HepG2 (cell line): ENCODE results near the gene EPB41L4A. TPM values are rescaled to one million over a fixed set of nuclear protein-coding genes. Genes with fewer than 3 reads are reported as not detected.

Source experiments
- ATAC-seq: fragments of 200-7000 bp; cut with Tn5 transposase; 3 replicates; pipeline ENCODE4 v1.9.1; 2020; ENCODE audit warnings: mild to moderate bottlenecking, moderate library complexity
- BruUV-seq: library from RNA; stranded (reverse); fragments of 400-500 nt; replicated peaks from 2 replicates; lab custom pipeline; 2021; lab: Mats Ljungman, UMichigan
- CTCF ChIA-PET: fragments of 300-600 bp; formaldehyde crosslinking; extraction: SDS; loops from one replicate; lab custom pipeline; 2021; ENCODE audit warnings: low total read pairs, inconsistent platforms, low intra/inter-chr PET ratio; lab: Yijun Ruan, JAX
- POLR2A ChIA-PET: fragments of 350-600 bp; sonication (Branson Sonifier 250); formaldehyde crosslinking; loops from one replicate; lab custom pipeline; 2020; ENCODE audit warnings: antibody characterized with exemption, inconsistent platforms; lab: Yijun Ruan, JAX
- DNase-seq: peaks from one replicate; pipeline ENCODE4 v3.0.0-alpha.2; 2015; ENCODE audit warnings: low spot score
- FAIRE-seq: peaks from 3 replicates; lab custom pipeline; 2011; peaks lifted over from hg19 to GRCh38; lab: Jason Lieb, UNC
- H2AFZ ChIP-seq: one replicate; pipeline ENCODE4 v1.6.1; 2011; ENCODE audit warnings: low read length, inconsistent platforms
- H3K27ac ChIP-seq: fragments of 300-600 bp; 3 replicates; pipeline ENCODE4 v1.8.0; 2011; ENCODE audit warnings: mixed run types, mild to moderate bottlenecking, mixed read lengths, low read length, inconsistent platforms; ENCODE audit not compliant: insufficient read depth; ENCODE audit errors: extremely low read length
- H3K27me3 ChIP-seq, 2 experiments: fragments of 200-600 bp in 1 of 2; 2 replicates in 1 of 2; 3 replicates in 1 of 2; pipeline versions ENCODE4 v1.6.0 to v1.8.0; 2011; ENCODE audit warnings: low read length in 2 of 2, mild to moderate bottlenecking in 2 of 2, moderate library complexity in 2 of 2, inconsistent platforms in 1 of 2; ENCODE audit not compliant: insufficient read depth in 2 of 2, control insufficient read depth in 1 of 2
- H3K36me3 ChIP-seq, 2 experiments: fragments of 200-600 bp in 1 of 2; replicated peaks in 1 of 2; 2 replicates in 1 of 2; 3 replicates in 1 of 2; pipeline versions ENCODE4 v1.5.1 to v1.8.0; 2011; ENCODE audit warnings: low read length in 2 of 2, inconsistent platforms in 1 of 2; ENCODE audit not compliant: insufficient read depth in 2 of 2, control insufficient read depth in 1 of 2
- H3K4me1 ChIP-seq: 2 replicates; pipeline ENCODE4 v1.5.1; 2012; ENCODE audit warnings: low read length, inconsistent platforms; ENCODE audit not compliant: insufficient read depth
- H3K4me2 ChIP-seq: 2 replicates; pipeline ENCODE4 v1.6.0; 2011; ENCODE audit warnings: low read depth, low read length, inconsistent platforms
- H3K4me3 ChIP-seq, 3 experiments: fragments of 200-600 bp in 1 of 3; sonication (generic), shearing (Covaris generic) in 1 of 3; replicated peaks in 1 of 3; 2 replicates each; pipeline ENCODE4 v1.5.1; 2011 to 2016; ENCODE audit warnings: low read length in 3 of 3, inconsistent platforms in 2 of 3, low read depth in 2 of 3, mild to moderate bottlenecking in 2 of 3, control low read depth in 1 of 3, mixed read lengths in 1 of 3; ENCODE audit not compliant: insufficient read depth in 1 of 3
- H3K79me2 ChIP-seq: one replicate; pipeline ENCODE4 v1.6.1; 2011; ENCODE audit warnings: low read length, inconsistent platforms; ENCODE audit not compliant: insufficient read depth
- H3K9ac ChIP-seq: 2 replicates; pipeline ENCODE4 v1.6.0; 2011; ENCODE audit warnings: mild to moderate bottlenecking, low read depth, low read length, inconsistent platforms; ENCODE audit not compliant: insufficient read depth
- H3K9me3 ChIP-seq: 2 replicates; pipeline ENCODE4 v1.5.1; 2012; ENCODE audit warnings: mild to moderate bottlenecking, low read length
- H4K20me1 ChIP-seq: 2 replicates; pipeline ENCODE4 v1.6.0; 2011; ENCODE audit warnings: inconsistent platforms, mild to moderate bottlenecking, low read length, moderate library complexity; ENCODE audit not compliant: insufficient read depth
- ATM ChIP-seq: fragments of 450-650 bp; IDR thresholded peaks from 2 replicates; pipeline ENCODE4 v1.7.1; 2017; ENCODE audit warnings: mild to moderate bottlenecking, borderline replicate concordance
- CHCHD3 ChIP-seq: sonication (generic); formaldehyde crosslinking; IDR thresholded peaks from 2 replicates; pipeline ENCODE4 v1.8.0; 2022; ENCODE audit warnings: mild to moderate bottlenecking, missing genetic modification reagents, moderate library complexity
- CTCF ChIP-seq: sonication (generic); formaldehyde crosslinking; IDR thresholded peaks from 2 replicates; pipeline ENCODE4 v1.5.0; 2020; ENCODE audit warnings: mild to moderate bottlenecking, missing genetic modification reagents, moderate library complexity
- IKZF1 ChIP-seq: fragments of 450-650 bp; IDR thresholded peaks from 2 replicates; pipeline ENCODE4 v1.7.1; 2016
- MIXL1 ChIP-seq: IDR thresholded peaks from 2 replicates; pipeline ENCODE4 v1.6.1; 2016
- MNT ChIP-seq: fragments of 450-650 bp; IDR thresholded peaks from 2 replicates; pipeline ENCODE4 v1.6.1; 2016
- RFX3 ChIP-seq: IDR thresholded peaks from 2 replicates; pipeline ENCODE4 v1.6.1; 2016; ENCODE audit warnings: missing biosample characterization, missing genetic modification reagents
- RXRA ChIP-seq: sonication (generic); formaldehyde crosslinking; IDR thresholded peaks from 2 replicates; pipeline ENCODE4 v1.5.1; 2020; ENCODE audit warnings: missing genetic modification reagents
- ZFP1 ChIP-seq: IDR thresholded peaks from 2 replicates; pipeline ENCODE4 v1.6.1; 2016
- ZFX ChIP-seq: sonication (generic); formaldehyde crosslinking; IDR thresholded peaks from 2 replicates; pipeline ENCODE4 v1.4.0; 2020; ENCODE audit warnings: mild to moderate bottlenecking, low read depth, missing genetic modification reagents, moderate library complexity
- ZMYM2 ChIP-seq: sonication (generic); formaldehyde crosslinking; IDR thresholded peaks from 2 replicates; pipeline ENCODE4 v1.8.0; 2022; ENCODE audit warnings: mild to moderate bottlenecking, missing genetic modification reagents
- ZNF563 ChIP-seq: sonication (generic); formaldehyde crosslinking; IDR thresholded peaks from 2 replicates; pipeline ENCODE4 v1.8.0; 2022; ENCODE audit warnings: mild to moderate bottlenecking, moderate library complexity, missing genetic modification reagents
- ZNF644 ChIP-seq: IDR thresholded peaks from 2 replicates; pipeline ENCODE4 v1.6.1; 2016; ENCODE audit warnings: low read depth
- ZNF746 ChIP-seq: sonication (generic); formaldehyde crosslinking; IDR thresholded peaks from 2 replicates; pipeline ENCODE4 v1.8.0; 2022; ENCODE audit warnings: mild to moderate bottlenecking, missing genetic modification reagents
- ZNF772 ChIP-seq: sonication (generic); formaldehyde crosslinking; IDR thresholded peaks from 2 replicates; pipeline ENCODE4 v1.5.0; 2020; ENCODE audit warnings: mild to moderate bottlenecking, missing genetic modification reagents
- WGBS: methylation state at CpG from one replicate; pipeline ENCODE4 v1.1.6; 2017; ENCODE audit warnings: low lambda C conversion rate; 5-methylcytosine and 5-hydroxymethylcytosine counted together
- in situ Hi-C: cut with HindIII; loops from 2 replicates; pipeline ENCODE4 v1.10.0; 2017; ENCODE audit warnings: low pct_unique_long_range_greater_than_20kb; ENCODE audit not compliant: extremely low pct_ligation_motif_present
- intact Hi-C: fragments of 100-400 bp; cut with micrococcal nuclease; formaldehyde crosslinking; loops from one replicate; pipeline ENCODE4 v1.10.0; 2022; ENCODE audit not compliant: unreplicated experiment
- polyA plus RNA-seq, 8 experiments: library from polyadenylated mRNA; depleted of rRNA in 3 of 8; stranded (reverse) in 7 of 8; unstranded in 1 of 8; fragments of >200 nt; fragmentation: Illumina TruSeq in 4 of 8; extraction: Trizol in 4 of 8; gene quantifications; 2 replicates each; pipeline versions ENCODE4 v1.2.1 to v1.2.3, GENCODE V29; 2011 to 2016; ENCODE audit warnings: low read depth in 4 of 8, missing spikeins in 1 of 8, mixed read lengths in 1 of 8; ENCODE audit not compliant: insufficient read depth in 1 of 8
- total RNA-seq, 5 experiments: library from RNA; depleted of rRNA; stranded (reverse); fragments of >200 nt; fragmentation: Illumina TruSeq; extraction: Trizol; gene quantifications; 2 replicates each; pipeline ENCODE4 v1.2.3, GENCODE V29; 2016; ENCODE audit warnings: low read depth in 1 of 5
- TF ChIP-seq, protein P1 (sequence below): sonication (generic); formaldehyde crosslinking; conservative IDR thresholded peaks from 2 replicates; pipeline ENCODE4 v1.5.0; 2020; ENCODE audit warnings: missing genetic modification reagents
- TF ChIP-seq, protein P2 (sequence below): sonication (generic); formaldehyde crosslinking; IDR thresholded peaks from 2 replicates; pipeline ENCODE4 v1.4.0; 2020; ENCODE audit warnings: missing genetic modification reagents

The EPB41L4A gene
- total and polyA plus RNA-seq, 2 of the 13 experiments (the other 11 are each of a cell fraction or from before 2014, with no cell fraction given), result 0.07 TPM; not detected in 1

GRCh38 chr5:112367400-112367799, 51.7 kb downstream of the EPB41L4A start:
- WGBS, result 26% methylated on average over 4 of the region's 4 CpGs
- Histone ChIP-seq H3K79me2 (no peaks in the 10 kb centered on the region), H3K4me1 (no peaks in the 10 kb centered on the region), H3K4me3 (no peak overlapping the region), H3K36me3 (no peaks in the 10 kb centered on the region), H3K27ac (no peak overlapping the region), H3K9ac (no peak overlapping the region), H3K9me3 (no peaks in the 10 kb centered on the region), H2AFZ (no peak overlapping the region), H3K27me3 (no peaks in the 10 kb centered on the region; a peak in 1 of 5 replicates), H4K20me1 (no peaks in the 10 kb centered on the region), H3K4me2 (no peak overlapping the region)
- ChIA-PET POLR2A (no interaction called here), CTCF (no interaction called here)
- BruUV-seq, result no TSS peak
- in situ Hi-C loops (no loop called here), intact Hi-C loops (no loop called here)
- DNase-seq, result no peak
- no peak for TF ChIP-seq MIXL1
- TF ChIP-seq, protein P1, sequence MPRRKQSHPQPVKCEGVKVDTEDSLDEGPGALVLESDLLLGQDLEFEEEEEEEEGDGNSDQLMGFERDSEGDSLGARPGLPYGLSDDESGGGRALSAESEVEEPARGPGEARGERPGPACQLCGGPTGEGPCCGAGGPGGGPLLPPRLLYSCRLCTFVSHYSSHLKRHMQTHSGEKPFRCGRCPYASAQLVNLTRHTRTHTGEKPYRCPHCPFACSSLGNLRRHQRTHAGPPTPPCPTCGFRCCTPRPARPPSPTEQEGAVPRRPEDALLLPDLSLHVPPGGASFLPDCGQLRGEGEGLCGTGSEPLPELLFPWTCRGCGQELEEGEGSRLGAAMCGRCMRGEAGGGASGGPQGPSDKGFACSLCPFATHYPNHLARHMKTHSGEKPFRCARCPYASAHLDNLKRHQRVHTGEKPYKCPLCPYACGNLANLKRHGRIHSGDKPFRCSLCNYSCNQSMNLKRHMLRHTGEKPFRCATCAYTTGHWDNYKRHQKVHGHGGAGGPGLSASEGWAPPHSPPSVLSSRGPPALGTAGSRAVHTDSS (CRISPR knock-in tag), result no peak
- no peak for TF ChIP-seq MNT
- no peak for TF ChIP-seq ZFP1 (CRISPR knock-in tag)
- TF ChIP-seq, protein P2, sequence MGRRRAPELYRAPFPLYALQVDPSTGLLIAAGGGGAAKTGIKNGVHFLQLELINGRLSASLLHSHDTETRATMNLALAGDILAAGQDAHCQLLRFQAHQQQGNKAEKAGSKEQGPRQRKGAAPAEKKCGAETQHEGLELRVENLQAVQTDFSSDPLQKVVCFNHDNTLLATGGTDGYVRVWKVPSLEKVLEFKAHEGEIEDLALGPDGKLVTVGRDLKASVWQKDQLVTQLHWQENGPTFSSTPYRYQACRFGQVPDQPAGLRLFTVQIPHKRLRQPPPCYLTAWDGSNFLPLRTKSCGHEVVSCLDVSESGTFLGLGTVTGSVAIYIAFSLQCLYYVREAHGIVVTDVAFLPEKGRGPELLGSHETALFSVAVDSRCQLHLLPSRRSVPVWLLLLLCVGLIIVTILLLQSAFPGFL, result no peak
- no peak for TF ChIP-seq ZMYM2 (CRISPR knock-in tag)
- no peak for TF ChIP-seq RFX3 (CRISPR knock-in tag)
- TF ChIP-seq ZNF746, result no peak
- TF ChIP-seq IKZF1, result no peak
- TF ChIP-seq ZNF563 (CRISPR knock-in tag), result no peak
- no peak for TF ChIP-seq CTCF (CRISPR knock-in tag)
- TF ChIP-seq ZNF644 (CRISPR knock-in tag), result no peak
- no peak for TF ChIP-seq ATM
- no peak for TF ChIP-seq ZFX (CRISPR knock-in tag)
- no peak for TF ChIP-seq CHCHD3
- TF ChIP-seq ZNF772, result no peak
- TF ChIP-seq RXRA (CRISPR knock-in tag), result no peak
- TF ChIP-seq, all 625 proteins: peak for 0
- ATAC-seq, result no peak
- FAIRE-seq, result no peak
